Mesenteric fat pad (tissue), 1 donor: ENCODE measurements around the gene SNPH. TPM values are rescaled to one million over a fixed set of nuclear protein-coding genes. Genes with fewer than 3 reads are reported as not detected.

Experiments used
- DNase-seq: peaks from one replicate; pipeline ENCODE4 v3.0.0-alpha.2; 2020; ENCODE audit warnings: low spot score
- total RNA-seq: library from RNA; stranded (reverse); fragmentation: NEBNext Ultra II Directional; extraction: Animal tissue kit (Norgen Biotek cat#: 25700); gene quantifications from one replicate; pipeline ENCODE4 v1.2.1, GENCODE V29; 2021
- donor health status: DM: yes; HTN: yes; CAD: no.

Gene SNPH
- total RNA-seq, 1 donor from 2014 or later: 4.9 TPM

- no peak for DNase-seq
Observed at GRCh38 chr20:1323256-1323655, 57.2 kb downstream of the SNPH start.

- DNase-seq: peak; percentile 64
Observed at GRCh38 chr20:1323830-1324597, 57.9 kb downstream of the SNPH start.

DNA sequence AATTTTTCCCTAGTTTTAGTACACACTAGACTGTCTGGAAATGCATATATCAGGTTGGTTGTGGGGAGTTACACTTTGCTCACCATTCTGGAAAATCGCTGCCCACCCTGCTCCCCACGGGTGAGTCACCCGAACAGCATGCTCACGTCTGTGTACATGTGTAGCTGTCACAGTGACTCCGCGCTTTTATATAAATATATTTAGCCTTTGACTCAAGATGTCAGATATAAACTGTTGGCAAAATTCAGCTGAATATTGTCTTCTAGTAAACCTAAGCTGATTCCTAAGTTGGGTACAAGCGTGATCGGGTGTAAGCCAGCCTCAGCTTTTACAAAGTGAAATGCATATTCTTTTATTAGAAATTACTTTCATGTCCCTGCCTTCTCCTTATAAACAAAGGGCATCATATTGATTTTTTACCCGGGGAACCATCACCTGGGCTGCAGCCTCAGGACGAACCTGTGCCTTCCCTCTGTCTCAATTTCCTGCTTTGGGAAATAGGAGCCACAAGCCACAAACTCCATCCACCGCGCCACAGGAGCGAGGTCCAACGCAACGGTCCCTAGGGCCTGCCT, 58.6 kb downstream of the SNPH start:
- peak; percentile 72 for DNase-seq

DNA sequence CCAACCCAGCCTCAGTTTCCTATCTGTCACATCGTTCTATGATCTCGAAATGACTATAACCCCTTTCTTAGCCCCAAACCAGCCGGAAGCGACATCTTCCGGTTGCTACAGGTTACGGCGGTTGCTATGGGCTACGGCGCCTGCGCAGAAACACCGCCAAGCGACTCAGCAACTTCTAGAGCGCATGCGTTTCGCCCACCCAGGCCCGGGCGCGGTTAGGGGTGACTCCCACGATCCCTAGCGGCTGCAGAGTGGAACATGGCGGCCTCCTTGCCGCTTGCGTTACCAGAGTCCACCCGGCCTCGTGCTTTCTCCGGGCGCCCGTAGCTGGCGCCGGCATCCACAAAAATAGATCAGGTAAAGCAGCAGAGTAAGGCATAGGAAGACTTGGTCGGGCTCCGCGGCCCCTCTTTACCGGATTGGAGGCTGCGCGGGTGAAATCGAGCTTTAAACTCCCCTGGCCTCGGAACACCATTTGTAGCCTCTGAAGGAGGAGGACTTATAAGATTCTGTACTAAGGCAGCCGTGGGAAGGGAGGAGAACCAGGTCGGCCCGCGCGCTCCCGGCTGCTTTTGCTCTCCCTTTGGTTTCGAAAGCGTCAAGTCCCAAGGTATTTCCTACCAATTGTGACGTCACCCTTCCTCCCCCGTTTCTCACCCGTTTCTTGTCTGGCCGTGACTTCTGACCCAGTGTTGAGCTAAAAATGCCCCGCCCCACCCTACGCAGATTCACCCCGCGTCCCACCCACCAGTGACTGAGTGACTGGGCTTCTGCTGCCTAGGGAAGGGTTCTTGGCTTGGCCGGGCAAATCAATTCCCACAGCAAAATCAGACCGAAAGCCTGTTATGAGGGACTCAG, 59.3 kb downstream of the SNPH start:
- peak; percentile 100 for DNase-seq

DNA sequence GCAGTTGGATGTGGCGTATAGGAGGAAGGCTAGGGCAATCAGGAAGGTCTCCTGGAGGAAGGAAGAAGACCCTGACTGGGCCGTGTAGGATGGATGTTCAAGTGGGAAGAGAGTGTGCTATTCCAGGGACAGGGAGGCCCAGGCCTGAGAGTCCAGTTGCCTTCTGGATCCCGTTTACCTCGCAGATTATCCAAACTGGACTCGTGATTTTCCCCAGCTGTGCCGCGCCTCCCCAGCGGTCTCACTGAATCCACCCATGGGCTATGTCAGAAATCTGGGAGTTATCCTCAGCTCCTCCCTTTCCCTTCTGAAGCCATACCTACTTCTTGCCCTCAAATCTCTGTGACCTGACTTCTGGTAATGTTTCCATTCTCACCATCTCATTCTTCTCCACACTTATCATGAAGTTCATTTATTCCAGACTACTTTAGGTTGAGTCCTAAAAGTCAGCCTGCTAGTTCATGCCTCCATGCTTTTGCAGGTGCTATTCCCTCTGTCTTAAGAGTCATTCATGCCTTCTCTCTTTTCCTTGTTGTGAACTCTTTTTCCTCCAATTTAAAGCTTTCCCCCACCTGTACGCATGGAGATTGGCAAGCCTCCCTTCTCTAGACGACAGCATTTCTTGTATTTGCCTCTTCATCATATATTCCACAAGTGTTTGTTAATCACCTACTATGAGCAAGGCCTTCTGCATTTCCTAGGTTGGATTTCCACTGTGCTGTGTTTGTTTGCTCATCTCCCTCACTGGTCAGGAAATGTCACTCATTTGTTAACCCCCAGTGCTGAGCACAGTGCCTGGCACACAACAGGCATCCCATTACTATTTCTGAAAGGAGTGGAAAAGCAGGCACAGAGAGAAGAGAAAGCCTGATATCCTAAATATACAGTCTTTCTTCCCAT, 60.2 kb downstream of the SNPH start:
- peak; percentile 60 for DNase-seq

DNA sequence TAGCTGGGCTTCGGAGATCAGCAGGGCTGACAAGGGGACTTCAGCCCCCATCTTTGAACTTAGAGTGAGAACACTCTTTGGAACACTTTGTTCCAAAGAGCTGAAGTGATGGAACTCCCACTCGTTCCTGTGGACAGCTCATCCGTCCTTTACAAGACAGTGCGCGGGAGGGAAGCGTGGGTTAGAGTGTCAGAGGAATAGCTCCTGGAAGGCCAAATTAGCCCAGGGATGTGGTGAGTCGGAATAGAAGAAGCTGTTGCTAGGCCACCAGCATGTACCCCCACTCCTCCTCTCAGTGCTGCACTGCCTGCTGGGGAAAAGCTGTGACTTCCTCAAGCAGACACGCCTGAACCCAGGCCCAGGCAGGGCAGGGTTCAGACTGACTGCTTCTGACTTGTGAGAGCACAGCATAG, 61.2 kb downstream of the SNPH start:
- DNase-seq: peak; percentile 86

DNA sequence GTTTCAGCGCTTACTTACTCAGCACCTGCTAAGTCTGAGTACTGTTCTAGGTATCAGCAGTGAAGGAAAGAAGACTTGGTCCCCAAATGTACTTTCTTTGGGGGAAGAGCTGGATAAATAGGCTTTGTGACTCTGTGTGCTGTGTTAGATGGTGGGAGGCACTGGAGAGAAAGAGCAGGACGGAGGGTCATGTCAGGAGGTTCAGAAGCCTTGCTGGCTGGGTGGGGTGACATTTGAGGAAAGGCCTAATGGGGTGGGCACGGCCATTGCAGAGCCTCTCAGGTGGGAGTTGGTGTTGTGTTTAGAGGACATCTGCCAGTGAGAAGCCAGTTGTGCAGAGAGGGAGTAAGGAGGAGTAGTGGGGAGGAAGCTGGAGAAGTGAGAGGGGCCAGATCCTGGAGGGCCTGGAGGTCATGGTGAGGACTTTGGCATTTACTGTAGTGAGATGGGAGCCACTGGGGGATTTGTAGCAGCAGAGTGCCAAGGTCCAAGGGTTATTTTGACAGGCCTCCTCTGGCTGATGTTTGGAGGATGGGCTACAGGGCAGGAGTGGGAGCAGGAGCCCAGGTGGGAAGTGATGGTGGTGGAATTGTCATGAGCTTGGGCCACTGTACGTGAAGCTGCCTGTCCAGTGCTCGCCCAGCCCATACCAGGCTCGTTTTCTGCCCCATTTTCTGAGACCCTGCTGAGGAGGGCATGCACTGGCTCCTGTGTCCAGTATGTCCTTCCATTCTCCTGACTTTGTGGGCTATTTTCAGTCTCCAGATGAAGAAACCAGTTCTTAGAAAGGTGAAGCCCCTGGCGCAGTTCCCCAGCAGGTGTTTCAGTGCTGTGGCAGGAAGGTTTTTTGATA, 62.0 kb downstream of the SNPH start:
- peak; percentile 39 for DNase-seq

GRCh38 chr20:1328680-1329330, 62.7 kb downstream of the SNPH start, which contains the start of gene SDCBP2:
SDCBP2 (minus strand) TSS chr20:1329139; CDS start chr20:1320416, 8,723 bp downstream.
- peak; percentile 89 for DNase-seq

DNA sequence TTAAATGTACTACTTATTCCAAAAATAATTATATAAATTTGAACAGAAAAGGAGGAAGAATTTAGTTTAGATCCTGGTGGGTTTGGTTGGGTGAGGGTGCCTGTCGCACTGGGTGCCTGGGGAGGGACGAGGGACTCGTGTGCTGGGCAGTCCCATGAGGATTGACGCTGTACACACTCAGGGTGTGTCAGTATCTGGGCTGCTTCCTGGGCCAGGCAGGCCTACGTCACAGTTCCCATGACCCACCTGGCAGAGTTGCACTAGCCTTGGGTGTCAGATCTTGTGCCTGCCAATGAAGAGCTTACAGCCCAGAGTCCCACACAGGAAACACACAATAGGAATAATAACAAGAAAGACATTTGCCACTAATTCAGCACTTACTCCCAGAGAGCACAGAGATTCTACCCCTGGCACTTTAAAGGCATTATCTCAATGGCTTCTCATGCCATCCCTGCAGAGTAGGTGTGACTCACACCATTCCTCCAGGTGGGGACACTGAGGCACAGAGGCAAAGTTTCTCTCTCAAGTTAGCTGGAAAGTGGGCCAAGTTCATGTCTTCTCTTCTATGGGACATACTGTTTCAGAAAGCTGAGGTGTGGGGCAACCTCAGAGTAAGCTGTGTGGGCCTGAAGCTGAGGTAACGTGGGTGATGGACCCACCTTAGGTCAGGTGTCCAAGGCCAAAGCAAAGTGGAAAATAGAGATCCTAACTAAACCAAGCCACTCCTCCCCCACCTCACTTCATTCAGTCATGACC, 64.2 kb downstream of the SNPH start:
- DNase-seq: peak; percentile 88

DNA sequence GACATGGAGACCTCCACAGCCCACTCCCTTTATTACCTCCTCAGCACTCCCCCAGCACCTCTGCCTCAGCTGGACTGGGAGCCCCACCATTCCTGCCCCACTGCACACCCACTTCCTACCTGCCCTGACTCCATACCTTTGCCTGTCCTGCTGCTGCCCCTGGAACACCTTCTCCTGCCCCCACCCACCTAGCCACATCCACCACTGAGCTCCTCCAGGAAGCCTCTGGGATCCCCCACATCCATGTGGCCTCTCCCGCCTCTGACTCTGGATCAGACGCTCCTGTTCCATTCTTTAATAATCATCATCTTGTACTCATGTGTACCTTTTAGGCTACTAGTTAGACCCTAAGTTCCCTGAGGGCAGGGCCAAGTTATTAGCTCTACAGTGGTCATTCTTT, 65.0 kb downstream of the SNPH start:
- peak; percentile 51 for DNase-seq

GRCh38 chr20:1331801-1332453, 65.8 kb downstream of the SNPH start:
- peak; percentile 43 for DNase-seq

DNA sequence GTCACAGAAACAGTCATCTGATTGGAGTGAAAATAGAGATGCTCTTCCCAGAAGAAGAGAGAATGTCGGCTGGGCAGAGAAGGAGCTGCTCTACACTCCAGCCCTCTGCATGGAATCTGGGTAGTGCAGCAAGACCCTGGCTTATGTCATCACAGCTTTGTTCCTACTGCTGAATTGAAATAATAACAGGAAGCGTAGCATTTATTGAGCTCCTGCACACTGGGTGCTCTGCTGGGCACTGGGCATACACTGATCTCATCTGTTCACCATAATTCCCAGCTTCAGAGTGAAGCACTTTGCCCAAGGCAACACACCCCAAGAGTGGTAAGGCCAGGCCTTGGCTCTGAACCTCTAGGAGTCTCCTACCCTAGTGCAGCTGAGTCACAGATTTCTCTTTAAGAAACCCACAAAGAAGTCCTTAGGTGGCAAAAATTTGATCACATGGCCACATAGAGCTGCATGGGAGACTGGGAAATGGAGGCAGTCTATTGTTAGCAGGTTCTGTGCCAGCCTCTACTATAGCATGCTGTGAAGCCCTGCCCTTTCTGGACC, 66.7 kb downstream of the SNPH start:
- DNase-seq: peak; percentile 43

DNA sequence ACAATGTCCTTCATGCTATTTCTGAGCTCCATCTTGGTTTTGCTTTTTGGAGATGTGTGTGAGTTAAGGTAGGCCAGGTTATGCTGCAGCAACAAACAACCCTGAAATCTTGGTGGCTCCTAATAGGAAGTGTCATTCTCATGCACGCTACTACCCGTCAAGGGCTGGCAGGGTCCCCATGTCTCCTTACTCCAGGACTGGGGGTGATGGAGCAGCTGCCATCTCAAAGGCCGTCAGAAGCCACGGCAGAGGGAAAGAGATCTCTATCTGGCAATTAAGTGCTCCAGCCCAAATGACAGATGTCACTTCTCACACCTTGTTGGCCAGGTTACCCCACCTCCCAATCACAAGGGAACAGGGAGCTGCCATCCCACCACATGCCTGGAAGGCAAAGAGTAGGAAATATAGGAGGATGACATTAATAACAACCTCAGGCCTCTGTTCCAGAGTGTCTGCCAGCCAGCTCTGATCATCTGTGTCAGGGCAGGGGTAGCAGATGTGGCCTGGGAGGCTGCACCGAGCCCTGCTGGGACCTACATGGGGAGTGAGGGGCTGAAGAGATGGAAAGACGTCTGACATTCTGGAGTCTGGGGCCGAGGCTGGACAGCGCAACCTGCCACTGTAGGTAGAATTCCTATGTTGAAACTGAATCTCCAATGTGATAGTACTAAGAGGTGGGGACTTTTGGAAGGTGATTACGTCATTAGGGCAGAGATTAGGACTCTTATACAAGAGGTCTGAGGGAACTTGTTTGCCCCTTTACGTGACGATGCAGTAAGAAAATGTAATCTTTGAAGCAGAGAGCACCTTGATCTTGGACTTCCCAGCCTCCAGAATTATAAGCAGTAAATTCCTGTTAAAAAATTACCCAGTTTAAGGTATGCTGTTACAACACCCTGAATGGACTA, 67.6 kb downstream of the SNPH start:
- DNase-seq: peak; percentile 47

DNA sequence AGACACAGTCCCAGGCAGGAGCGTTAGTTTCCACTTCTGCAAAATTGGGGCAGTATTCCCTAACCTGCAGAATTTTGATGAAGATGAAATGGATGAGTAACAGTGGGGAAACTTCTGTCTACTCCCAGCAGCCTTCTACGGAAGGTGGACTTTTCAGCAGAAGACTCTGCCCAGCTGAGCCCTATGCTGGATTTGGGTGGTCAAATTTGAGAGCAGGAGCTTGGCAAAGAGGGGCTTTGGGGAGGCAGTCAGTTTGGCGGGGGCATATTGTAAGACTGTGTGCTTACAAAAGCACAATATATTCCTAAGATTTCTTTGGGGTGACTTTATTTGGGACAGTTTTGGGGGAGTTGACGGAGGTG, 68.3 kb downstream of the SNPH start:
- peak; percentile 55 for DNase-seq

- peak; percentile 22 for DNase-seq
Observed at GRCh38 chr20:1334761-1335160, 68.7 kb downstream of the SNPH start.

- peak; percentile 68 for DNase-seq
Observed at GRCh38 chr20:1335961-1336698, 70.0 kb downstream of the SNPH start.
